Measurements from ENCODE around the gene TSHB.

The TSHB gene

GRCh38 chr1:115068826-115069585 is 39.4 kb downstream of the TSHB start:
- TF ChIP-seq CTCF (IDR thresholded peaks at IDR 0.05): no peak
- no peak for TF ChIP-seq ZFX (IDR thresholded peaks at IDR 0.05; ENCODE audit: borderline replicate concordance)
- H3K27ac ChIP-seq: no peak overlapping the region

- H3K27ac ChIP-seq: no peak overlapping the region
- TF ChIP-seq CTCF (IDR thresholded peaks at IDR 0.05) (no peak), ZFX (IDR thresholded peaks at IDR 0.05; ENCODE audit: borderline replicate concordance) (no peak)
Observed at GRCh38 chr1:115069659-115070308, 40.2 kb downstream of the TSHB start.

GRCh38 chr1:115071012-115071664 is 41.5 kb downstream of the TSHB start:
- no peak overlapping the region for H3K27ac ChIP-seq
- TF ChIP-seq ZFX (IDR thresholded peaks at IDR 0.05; ENCODE audit: borderline replicate concordance): no peak

GRCh38 chr1:115073298-115074087 is 43.9 kb downstream of the TSHB start:
- no peak for TF ChIP-seq ZFX (IDR thresholded peaks at IDR 0.05; ENCODE audit: borderline replicate concordance)
- no peak for TF ChIP-seq CTCF (IDR thresholded peaks at IDR 0.05)
- no peak overlapping the region for H3K27ac ChIP-seq

- no peak for TF ChIP-seq ZFX (IDR thresholded peaks at IDR 0.05; ENCODE audit: borderline replicate concordance)
- no peak for TF ChIP-seq CTCF (IDR thresholded peaks at IDR 0.05)
- H3K27ac ChIP-seq: no peak overlapping the region
Observed at GRCh38 chr1:115074839-115075534, 45.4 kb downstream of the TSHB start.

- H3K27ac ChIP-seq: no peak overlapping the region
- TF ChIP-seq ZFX (IDR thresholded peaks at IDR 0.05; ENCODE audit: borderline replicate concordance): no peak
- TF ChIP-seq CTCF (IDR thresholded peaks at IDR 0.05): no peak
Observed at GRCh38 chr1:115076384-115076915, 46.8 kb downstream of the TSHB start.

Data from 22Rv1 (cell line).